ENCODE measurements around the gene STARD3. TPM values are rescaled to one million over a fixed set of nuclear protein-coding genes. Genes with fewer than 3 reads are reported as not detected.

The STARD3 gene
- total RNA-seq, 1 experiment from 2014 or later: 44.8 TPM

GRCh38 chr17:39614545-39615157, 22.3 kb upstream of the STARD3 start:
- ATAC-seq (no peak), DNase-seq (ENCODE audit: low read depth, low spot score) (no peak)
- no peaks in the 10 kb centered on the region for H3K4me1 ChIP-seq (ENCODE audit: control insufficient read depth, insufficient read depth, low read length)
- H3K27ac ChIP-seq (ENCODE audit: low read length): no peak overlapping the region
- no peaks in the 10 kb centered on the region for H3K27me3 ChIP-seq (ENCODE audit: control insufficient read depth, insufficient read depth, low read length)
- POLR2A ChIA-PET: no interaction called here
- no peaks in the 10 kb centered on the region for H3K9me3 ChIP-seq (ENCODE audit: control insufficient read depth, insufficient read depth, low read depth, low read length)
- TF ChIP-seq SIN3A (IDR thresholded peaks at IDR 0.05; ENCODE audit: borderline replicate concordance, insufficient read depth, low read depth, low read length): no peak
- no peak for TF ChIP-seq CTCF (IDR thresholded peaks at IDR 0.05)
- TF ChIP-seq, protein P1, sequence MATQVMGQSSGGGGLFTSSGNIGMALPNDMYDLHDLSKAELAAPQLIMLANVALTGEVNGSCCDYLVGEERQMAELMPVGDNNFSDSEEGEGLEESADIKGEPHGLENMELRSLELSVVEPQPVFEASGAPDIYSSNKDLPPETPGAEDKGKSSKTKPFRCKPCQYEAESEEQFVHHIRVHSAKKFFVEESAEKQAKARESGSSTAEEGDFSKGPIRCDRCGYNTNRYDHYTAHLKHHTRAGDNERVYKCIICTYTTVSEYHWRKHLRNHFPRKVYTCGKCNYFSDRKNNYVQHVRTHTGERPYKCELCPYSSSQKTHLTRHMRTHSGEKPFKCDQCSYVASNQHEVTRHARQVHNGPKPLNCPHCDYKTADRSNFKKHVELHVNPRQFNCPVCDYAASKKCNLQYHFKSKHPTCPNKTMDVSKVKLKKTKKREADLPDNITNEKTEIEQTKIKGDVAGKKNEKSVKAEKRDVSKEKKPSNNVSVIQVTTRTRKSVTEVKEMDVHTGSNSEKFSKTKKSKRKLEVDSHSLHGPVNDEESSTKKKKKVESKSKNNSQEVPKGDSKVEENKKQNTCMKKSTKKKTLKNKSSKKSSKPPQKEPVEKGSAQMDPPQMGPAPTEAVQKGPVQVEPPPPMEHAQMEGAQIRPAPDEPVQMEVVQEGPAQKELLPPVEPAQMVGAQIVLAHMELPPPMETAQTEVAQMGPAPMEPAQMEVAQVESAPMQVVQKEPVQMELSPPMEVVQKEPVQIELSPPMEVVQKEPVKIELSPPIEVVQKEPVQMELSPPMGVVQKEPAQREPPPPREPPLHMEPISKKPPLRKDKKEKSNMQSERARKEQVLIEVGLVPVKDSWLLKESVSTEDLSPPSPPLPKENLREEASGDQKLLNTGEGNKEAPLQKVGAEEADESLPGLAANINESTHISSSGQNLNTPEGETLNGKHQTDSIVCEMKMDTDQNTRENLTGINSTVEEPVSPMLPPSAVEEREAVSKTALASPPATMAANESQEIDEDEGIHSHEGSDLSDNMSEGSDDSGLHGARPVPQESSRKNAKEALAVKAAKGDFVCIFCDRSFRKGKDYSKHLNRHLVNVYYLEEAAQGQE (IDR thresholded peaks at IDR 0.05; ENCODE audit: insufficient read depth in 1 of 2, low read depth in 2 of 2, low read length in 1 of 2): no peak
- no peak for TF ChIP-seq TCF7L2 (IDR thresholded peaks at IDR 0.05; ENCODE audit: low read depth, low read length)
- no peak for TF ChIP-seq POLR2AphosphoS5 (IDR thresholded peaks at IDR 0.05; ENCODE audit: low read depth, low read length)
- CTCF ChIA-PET: no interaction called here
- H3K36me3 ChIP-seq (ENCODE audit: control insufficient read depth, insufficient read depth, low read length): no peaks in the 10 kb centered on the region
- in situ Hi-C loops (cut with HindIII; ENCODE audit: low pct_unique_long_range_greater_than_20kb, low sequenced_read_pairs): no loop called here
- H3K4me3 ChIP-seq (ENCODE audit: low read depth in 2 of 2, low read length in 2 of 2): no peak overlapping the region
- intact Hi-C loops (cut with micrococcal nuclease; ENCODE audit: unreplicated experiment): no loop called here
- no TSS peak for BruUV-seq (replicated peaks)

DNA sequence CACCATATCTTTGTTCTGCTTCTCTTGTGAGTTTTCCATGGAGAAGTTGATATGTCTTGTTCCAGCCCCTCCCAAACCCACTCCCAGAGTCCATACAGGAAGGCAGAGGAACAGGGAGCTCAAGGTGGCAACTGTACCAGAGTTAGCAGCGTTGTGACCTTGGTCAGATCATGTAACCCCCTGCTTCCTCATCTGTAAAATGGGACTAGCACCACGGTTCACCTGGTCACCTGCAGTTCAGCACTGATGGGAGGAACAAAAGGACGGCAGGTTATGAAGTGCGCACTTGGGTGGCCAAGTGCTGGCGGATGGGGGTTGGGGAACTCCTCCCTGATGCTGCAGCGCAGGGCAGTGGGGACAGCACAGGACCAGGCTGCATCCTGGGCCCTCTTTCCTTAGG, 21.5 kb upstream of the STARD3 start:
- ATAC-seq (no peak), DNase-seq (ENCODE audit: low read depth, low spot score) (no peak)
- in situ Hi-C loops (cut with HindIII; ENCODE audit: low pct_unique_long_range_greater_than_20kb, low sequenced_read_pairs) (no loop called here), intact Hi-C loops (cut with micrococcal nuclease; ENCODE audit: unreplicated experiment) (no loop called here)
- no peaks in the 10 kb centered on the region for H3K36me3 ChIP-seq (ENCODE audit: control insufficient read depth, insufficient read depth, low read length)
- no peaks in the 10 kb centered on the region for H3K9me3 ChIP-seq (ENCODE audit: control insufficient read depth, insufficient read depth, low read depth, low read length)
- no peaks in the 10 kb centered on the region for H3K4me1 ChIP-seq (ENCODE audit: control insufficient read depth, insufficient read depth, low read length)
- POLR2A ChIA-PET: no interaction called here
- H3K27me3 ChIP-seq (ENCODE audit: control insufficient read depth, insufficient read depth, low read length): no peaks in the 10 kb centered on the region
- no peak overlapping the region for H3K27ac ChIP-seq (ENCODE audit: low read length)
- TF ChIP-seq TCF7L2 (IDR thresholded peaks at IDR 0.05; ENCODE audit: low read depth, low read length) (no peak), SIN3A (IDR thresholded peaks at IDR 0.05; ENCODE audit: borderline replicate concordance, insufficient read depth, low read depth, low read length) (no peak), CTCF (IDR thresholded peaks at IDR 0.05) (no peak), POLR2AphosphoS5 (IDR thresholded peaks at IDR 0.05; ENCODE audit: low read depth, low read length) (no peak)
- TF ChIP-seq, protein P1 (IDR thresholded peaks at IDR 0.05; ENCODE audit: insufficient read depth in 1 of 2, low read depth in 2 of 2, low read length in 1 of 2): no peak
- no peak overlapping the region for H3K4me3 ChIP-seq (ENCODE audit: low read depth in 2 of 2, low read length in 2 of 2)
- CTCF ChIA-PET: no interaction called here
- no TSS peak for BruUV-seq (replicated peaks)
